T-helper 2 cell treated with Interferon-gamma antibody and Interleukin-4, amounts not matched to agents 100 ng/mL and 5 ng/mL, for 36 hours (primary cell): ENCODE measurements around the gene KRTAP20-1. TPM values are rescaled to one million over a fixed set of nuclear protein-coding genes. Genes with fewer than 3 reads are reported as not detected.

ENCODE experiments used
- intact Hi-C: fragments of 100-400 bp; cut with micrococcal nuclease; formaldehyde crosslinking; loops from one replicate; pipeline ENCODE4 v1.15.1; 2023
- total RNA-seq: library from RNA; stranded (reverse); gene quantifications from 2 replicates; pipeline ENCODE4 v1.2.3, GENCODE V29; 2022

Gene KRTAP20-1, protein sequence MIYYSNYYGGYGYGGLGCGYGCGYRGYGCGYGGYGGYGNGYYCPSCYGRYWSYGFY
- not detected in 2 replicates for total RNA-seq

DNA sequence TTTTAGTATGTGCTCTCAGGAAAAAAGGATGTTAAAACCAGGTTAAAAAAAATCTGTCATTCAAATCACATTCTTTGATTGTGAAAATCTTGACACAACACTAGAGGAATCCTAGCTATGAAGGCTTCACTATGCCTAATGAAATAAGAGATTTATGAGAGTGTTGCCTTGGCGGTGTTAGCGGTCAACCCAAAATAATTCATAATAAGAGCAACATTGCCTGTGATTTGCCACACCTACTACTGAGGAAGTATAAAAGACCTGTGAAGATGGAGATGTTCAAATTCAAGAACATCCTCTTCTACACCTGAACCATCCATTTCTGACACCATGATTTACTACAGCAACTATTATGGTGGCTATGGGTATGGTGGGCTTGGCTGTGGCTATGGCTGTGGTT is at the start of gene KRTAP20-1:
KRTAP20-1 (plus strand) TSS at position 301 of the 400 bp plus-strand sequence; CDS start at position 331, 30 bp downstream.
- intact Hi-C loops: no loop called here

DNA sequence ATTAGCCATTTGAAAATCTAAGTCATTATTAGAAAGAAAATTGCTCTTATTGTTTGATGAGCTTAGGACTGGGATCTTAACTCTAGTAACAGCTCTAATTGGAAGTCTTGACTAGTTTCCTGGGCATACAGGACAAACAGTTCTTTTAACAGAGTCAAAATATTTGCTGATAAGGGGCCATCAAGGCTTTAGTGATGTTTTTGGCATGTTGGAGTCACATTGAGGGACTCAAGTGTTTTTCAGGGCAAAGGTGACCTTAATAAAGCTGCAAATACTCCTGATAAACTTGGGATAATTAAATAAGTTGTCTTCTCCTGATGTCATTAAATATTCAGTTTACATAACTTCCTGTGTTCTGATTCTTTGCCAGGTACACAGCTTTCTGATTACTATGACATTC is 48.6 kb upstream of the KRTAP20-1 start:
- intact Hi-C loops: no loop called here

DNA sequence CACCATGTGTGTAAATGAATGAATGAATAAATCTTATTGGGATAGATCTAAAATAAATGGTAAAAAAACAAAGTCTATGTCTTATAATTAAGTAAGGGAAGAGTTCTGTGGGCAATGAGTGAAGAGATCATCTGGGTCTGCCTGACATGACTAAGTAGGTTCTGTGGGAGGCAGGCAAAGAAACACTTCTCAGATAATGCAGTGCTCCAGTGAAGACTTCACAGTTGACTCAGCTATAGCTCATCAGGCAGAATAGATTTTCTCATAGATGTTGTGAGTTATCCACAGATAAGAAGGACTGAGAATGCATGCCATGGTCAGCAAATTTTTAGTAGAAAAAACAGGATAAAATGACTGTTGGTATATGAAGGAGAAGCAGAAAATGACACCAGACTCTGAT is 38.5 kb upstream of the KRTAP20-1 start:
- intact Hi-C loops: no loop called here

DNA sequence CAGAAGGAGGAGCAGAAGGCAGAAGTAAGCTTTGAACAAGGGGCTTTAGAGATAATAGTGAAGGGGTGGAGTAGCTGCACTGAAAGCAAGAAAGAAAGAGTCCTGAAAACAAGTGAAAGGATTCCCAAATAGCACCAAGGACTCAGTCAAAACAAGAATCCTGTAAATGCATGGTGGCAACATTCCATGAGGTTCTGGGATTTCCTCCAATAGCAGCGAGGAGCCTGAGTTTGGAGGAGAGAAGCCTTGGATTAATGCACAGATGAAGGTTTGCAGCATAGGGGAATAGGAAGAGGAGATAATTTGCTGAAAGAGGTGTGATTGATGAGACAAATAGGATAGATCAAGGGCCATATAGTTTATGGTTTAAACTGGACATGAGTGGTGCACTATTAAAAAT is 36.9 kb upstream of the KRTAP20-1 start:
- intact Hi-C loops: no loop called here

DNA sequence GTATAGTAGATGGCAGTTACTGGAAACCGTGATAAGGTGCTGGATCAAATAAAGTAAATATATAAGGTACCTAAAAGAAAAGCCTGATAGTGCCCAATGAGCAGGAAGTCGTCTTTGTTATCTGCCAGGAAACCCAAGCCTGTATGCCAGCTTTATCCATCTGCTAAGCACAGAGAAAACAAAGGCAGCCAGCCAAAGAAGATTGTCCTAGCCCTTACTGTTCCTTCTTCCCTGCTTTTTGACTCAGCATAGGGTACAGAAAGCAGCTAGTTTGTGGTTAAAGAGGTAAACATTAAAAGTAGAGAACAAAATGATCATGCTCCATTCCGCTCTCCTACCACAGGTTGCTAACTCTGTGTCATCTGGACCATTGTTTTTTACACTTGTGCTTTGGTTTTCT is 36.1 kb upstream of the KRTAP20-1 start:
- intact Hi-C loops: no loop called here

DNA sequence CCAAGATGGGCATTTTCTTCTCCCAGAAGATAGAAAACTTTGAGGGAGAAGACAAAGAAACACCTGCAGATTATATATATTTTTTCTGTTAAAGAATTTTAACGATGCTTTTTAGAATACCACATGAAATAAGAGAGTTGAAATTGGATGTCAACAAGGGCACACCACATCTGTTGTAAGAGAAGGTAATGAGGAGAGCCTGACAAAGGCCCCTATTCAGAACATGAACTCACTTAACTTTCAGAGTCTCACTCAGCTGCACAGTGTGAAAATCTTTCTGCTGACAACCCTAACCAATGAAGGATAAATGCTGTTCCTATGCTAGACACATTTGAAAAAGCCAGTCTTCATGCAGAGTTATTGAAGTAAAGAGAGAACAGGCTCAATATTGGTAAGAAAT is 33.4 kb upstream of the KRTAP20-1 start:
- intact Hi-C loops: no loop called here

DNA sequence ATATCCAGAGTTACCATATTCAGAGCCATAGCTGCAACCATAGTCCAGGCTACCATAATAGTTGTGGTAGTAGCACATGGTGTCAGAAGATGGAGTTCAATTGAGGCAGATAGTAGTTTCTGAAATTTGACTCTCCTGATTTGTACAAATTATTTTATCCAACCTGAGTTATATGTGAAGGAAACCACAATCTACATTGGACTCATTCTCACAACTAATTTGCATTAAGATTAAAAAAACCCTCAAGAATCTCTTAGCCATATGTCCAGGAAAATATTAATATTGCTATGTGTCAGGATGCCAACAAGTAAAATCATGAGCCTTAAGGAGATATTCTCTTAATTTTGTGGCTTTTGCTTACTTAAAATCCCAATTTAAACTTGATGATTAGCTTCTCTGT is 25.9 kb upstream of the KRTAP20-1 start, which contains the start of gene KRTAP22-2:
KRTAP22-2 (minus strand) TSS at position 101 of the 400 bp plus-strand sequence.
- intact Hi-C loops: no loop called here

DNA sequence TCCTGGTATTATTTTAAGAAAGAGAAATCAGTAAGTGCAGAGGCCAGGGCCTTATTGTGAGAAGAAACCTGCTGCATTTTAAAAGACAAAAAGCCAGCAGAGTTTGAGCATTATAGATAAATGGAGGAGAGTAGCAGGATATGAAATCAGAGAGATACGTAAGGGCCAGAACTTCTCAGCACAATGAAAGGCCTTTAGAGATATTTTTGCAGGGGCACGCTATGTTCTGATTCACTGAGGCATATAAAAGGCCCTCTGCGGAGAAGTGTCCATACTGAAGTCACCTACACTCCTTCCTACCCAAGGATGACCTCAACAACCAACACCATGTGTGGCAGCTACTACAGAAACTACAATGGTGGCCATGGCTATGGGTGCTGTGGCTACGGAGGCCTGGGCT is 24.1 kb upstream of the KRTAP20-1 start, which contains the start of gene KRTAP6-3:
KRTAP6-3 (plus strand) TSS at position 301 of the 400 bp plus-strand sequence; CDS start at position 307, 6 bp downstream.
- intact Hi-C loops: no loop called here

DNA sequence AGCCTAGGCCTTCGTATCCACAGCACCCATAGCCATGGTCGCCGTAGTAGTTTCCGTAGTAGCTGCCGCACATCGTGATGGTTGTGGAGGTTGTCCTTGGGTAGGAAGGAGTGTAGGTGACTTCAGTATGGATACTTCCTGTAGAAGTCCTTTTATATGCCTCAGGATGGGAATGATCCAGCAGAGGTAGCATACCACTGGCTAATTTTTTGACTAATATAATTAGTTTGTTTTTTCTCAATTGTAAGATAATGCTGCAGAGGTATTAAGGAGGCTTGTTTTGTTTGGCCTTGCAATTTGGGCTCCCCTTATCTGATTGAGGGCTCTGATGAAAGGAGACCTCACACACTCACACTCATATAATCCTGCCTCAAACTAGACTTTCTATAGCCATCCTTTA is 17.4 kb upstream of the KRTAP20-1 start, which contains the start of gene KRTAP6-2:
KRTAP6-2 (minus strand) TSS at position 101 of the 400 bp plus-strand sequence; CDS start at position 73, 28 bp downstream.
- intact Hi-C loops: no loop called here

DNA sequence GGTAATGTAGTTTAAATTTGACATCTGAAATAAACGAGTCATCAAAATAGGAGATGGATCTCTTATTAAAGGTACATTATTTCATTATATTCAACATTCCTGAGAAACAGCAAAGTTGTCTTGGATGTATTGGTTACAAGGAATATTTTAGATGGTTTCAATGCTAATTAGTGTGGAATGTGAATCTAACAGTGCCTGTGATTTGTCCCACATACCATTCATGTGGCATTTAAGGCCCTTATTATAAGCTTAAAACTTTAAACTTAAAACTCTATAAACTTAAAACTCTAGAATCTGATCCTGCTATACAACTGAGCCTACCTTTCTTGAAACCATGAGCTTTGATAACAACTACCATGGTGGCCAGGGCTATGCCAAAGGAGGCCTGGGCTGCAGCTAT is 15.4 kb upstream of the KRTAP20-1 start, which contains the start of gene KRTAP22-1:
KRTAP22-1 (plus strand) TSS at position 301 of the 400 bp plus-strand sequence.
- intact Hi-C loops: no loop called here

DNA sequence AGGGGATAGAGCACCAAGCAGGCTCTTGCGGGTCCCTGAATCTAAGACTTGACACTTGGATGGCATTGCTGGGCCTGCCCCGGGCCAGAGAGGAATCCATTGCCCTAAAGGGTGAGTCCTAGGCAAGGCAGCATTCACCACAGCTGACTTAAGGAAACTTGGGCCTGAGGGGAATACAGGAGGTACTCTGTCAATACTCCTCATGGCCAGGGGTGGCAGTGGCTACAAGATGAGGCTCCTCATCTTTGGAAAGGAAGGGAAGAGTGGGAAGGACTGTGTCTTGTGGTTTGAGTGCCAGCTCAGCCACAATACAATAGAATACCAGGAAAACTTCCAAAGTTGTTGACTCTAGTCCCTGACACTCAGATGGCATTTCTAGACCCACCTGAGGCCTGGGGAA is 10.3 kb upstream of the KRTAP20-1 start:
- intact Hi-C loops: no loop called here

DNA sequence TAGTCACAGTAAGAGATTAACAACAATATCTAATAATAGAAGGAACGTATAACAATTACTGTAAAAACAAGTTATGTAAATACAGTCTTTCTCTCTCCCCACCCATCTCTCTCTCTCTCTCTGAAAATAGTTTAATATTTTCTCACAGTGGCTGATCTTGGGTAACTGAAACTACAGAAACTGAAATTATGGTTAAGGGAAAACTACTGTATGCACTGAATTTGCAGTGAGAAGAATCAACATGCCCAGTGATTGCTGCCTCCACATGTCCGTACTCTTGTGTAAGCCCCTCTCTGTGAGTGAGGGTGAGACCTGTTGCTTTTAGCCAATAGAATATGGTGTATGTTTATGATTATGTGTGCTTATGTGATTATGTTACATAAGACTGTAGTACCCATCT is 4.1 kb upstream of the KRTAP20-1 start:
- intact Hi-C loops: no loop called here

DNA sequence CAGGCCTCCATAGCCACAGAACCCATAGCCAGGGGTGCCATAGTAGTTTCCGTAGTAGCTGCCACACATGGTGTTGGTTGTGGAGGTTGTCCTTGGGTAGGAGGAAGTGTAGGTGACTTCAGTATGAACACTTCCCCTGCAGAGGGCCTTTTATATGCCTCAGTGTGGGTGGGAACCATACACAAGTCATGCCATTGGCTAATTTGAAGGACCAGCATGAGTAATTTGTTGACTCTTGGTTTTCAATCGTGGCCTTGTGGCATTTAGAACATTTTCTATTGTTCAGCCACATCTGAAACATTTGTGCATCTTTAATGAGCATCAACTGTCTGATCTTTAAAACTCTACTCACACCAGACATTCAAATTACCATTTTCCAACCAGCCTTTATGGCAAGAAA is 2.4 kb upstream of the KRTAP20-1 start, which contains the start of gene KRTAP6-1:
KRTAP6-1 (minus strand) TSS at position 95 of the 400 bp plus-strand sequence; CDS start at position 69, 26 bp downstream.
- intact Hi-C loops: no loop called here

DNA sequence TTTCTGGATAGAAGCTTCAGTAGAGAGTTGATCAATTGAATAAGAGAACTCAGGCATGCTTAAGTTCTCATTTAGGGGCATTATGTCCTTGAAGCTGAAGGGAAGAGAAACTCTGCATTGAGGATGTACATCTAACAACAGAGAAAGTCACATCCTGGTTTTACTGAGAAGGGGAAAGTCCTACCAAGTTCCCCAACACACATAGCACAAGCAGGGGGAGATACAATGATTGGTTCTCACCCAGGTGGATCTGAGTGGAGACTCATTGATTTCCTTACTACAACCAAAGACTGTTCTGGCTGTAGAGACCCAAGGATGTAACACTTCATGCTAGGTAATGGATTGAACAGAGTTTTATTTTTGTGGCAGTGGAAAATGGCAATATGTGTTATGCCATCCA is 1.0 kb upstream of the KRTAP20-1 start:
- intact Hi-C loops: no loop called here

DNA sequence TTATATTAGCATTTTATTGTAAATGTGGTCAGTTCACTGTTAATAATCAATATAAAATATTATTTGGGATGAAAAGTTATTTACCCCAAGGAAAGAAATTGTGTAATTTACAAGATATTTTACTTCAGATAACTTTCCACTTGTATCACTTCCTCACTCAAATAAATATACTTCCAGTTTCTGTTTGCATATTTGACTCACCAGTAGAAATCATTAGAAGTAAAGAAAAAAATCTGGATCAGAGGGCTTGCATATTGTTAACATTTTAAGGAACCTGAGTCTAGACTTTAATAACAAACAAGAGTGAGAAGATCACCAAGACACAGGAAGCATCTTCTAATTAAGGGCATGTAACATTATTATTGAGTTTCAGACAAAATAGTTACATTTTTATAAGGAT is 3.9 kb downstream of the KRTAP20-1 start:
- intact Hi-C loops: no loop called here

DNA sequence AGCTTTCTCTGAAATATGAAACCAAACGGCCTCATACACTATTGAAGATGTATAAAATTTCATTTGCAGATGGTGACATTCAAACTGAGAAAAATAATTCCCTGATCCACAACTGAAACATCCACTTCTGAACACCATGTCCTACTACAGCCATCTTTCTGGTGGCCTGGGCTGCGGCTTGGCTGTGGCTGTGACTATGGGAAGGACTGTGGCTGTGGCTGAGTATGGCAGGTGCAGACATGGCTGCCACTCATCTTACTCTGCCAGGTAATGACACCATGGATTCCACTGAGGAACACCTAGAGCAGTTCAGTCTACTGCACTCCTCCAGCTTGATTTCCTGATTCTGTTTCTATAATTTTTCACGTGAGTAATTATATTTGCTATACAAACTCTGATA is 4.3 kb downstream of the KRTAP20-1 start, which contains the start of gene KRTAP20-4:
KRTAP20-4 (plus strand) TSS at position 106 of the 400 bp plus-strand sequence.
- intact Hi-C loops: no loop called here

DNA sequence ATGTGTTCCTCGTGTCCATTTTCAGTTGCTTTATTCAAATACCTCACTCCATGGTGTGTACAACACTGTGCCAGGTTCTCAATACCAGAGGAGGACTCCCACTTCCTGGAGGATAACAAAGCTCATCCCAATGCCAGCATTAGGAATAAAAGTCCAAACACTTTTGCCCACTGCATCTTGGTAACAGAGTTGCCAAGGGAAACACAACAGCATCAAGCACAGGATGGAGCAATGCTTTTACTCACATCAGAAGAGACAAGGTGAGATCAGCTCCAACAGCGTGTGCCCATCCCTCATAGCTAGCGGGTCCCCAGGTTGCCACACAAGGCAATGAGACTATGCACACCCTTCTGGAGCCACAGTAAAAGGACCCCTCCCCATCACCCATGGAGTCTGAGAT is 7.1 kb downstream of the KRTAP20-1 start:
- intact Hi-C loops: no loop called here

DNA sequence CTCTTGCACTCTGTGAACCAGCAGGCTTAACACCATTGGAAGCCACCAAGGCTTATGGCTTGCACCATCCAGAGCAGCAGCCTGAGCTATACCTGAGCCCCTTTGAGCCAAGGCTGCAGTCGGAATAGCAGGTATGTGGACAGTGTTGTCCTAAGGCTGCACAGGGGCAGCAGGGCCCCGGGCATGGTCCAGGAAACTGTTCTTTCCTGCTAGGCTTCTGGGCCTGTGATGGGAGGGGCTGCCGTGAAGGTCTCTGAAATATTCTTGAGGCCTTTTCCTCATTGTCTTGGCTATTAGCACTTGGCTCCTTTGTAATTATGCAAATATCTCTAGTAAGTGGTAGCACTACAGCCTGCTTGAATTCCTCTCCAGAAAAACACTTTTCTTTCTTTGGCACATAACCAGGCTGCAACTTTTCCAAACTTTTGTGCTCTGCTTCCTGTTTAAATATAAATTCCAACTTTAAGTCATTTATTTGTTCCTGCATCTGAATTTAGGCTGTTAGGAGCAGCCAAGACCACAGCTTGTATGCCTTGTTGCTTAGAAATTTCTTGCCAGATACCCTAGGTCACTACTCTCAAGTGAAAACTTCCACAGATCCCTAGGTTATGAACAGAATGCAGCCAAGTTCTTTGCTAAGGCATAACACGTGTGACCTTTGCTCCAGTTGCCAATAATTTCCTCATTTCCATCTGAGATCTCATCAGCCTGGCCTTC is 9.4 kb downstream of the KRTAP20-1 start:
- intact Hi-C loops: no loop called here

DNA sequence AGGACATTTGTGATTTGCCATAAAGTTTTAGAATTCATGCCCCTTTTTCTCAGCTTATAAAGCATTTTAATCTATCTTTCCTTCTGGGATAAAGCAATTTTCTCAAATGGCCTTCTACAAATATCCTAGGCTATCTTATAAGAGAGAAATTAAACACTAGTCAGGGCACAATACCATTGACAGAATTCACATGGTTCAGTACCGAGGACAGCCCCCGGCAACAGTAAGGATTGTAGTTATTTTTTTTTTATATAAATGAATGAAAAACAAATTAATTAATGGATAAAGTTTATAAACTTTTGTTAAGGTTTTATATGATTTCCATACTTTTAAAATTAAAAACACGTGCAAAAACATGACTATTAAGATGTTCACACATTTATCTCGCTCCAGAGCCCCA is 11.9 kb downstream of the KRTAP20-1 start:
- intact Hi-C loops: no loop called here

DNA sequence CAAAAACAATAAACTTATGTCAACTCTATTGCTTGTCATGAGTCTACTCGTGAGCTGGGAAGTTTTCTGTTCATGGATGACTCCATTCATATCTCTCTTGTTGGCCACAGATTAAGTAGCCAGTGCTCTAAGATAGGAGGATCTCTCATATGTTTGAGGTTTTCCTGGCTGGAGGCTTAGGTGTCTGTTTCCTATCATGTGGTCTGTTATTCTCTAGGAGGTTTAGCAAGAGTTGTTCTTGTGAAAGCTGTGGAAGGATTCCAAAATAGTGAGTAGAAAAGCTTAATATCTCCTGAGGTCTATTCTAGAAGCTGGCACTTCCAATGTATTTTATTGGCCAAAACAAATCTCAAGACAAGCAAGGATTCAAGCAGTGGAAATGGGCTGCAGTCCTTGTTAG is 13.0 kb downstream of the KRTAP20-1 start:
- intact Hi-C loops: no loop called here

DNA sequence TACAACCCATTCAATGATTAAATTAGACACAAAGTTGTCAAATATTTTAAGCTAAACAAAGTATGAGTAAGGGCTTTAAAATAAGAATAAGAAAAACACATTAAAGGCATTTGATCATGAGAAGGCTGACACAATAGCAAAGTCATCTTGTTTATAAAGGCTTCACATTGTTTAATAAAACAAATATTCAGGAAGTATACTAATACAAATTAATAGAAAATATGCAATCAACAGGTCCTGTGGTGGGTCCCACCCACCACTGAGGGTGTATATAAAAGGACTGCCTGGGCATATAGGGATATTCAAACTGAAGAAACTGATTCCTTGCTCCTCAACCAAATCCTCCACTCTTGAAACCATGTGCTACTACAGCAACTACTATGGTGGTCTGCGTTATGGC is 18.7 kb downstream of the KRTAP20-1 start, which contains the start of gene KRTAP20-2:
KRTAP20-2 (plus strand) TSS at position 301 of the 400 bp plus-strand sequence; CDS start at position 359, 58 bp downstream.
- intact Hi-C loops: no loop called here

DNA sequence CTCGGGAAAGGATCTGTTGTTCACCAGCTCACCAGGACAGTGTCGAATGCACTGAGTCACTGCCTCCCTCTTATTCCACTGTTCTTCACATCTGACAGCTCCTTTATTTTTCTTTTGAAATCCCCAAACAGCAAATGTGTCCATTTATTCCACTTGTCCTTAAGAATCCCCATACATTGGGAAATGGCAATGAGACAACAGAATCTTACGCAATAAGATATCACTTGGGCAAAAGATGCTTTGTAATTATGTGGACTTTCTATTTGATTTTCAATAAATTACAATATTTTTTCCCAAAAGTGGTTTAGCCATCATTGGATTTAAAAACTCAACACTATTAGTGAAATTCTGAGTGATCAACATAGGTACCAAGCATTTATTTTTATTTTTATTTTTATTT is 22.5 kb downstream of the KRTAP20-1 start:
- intact Hi-C loops: no loop called here

DNA sequence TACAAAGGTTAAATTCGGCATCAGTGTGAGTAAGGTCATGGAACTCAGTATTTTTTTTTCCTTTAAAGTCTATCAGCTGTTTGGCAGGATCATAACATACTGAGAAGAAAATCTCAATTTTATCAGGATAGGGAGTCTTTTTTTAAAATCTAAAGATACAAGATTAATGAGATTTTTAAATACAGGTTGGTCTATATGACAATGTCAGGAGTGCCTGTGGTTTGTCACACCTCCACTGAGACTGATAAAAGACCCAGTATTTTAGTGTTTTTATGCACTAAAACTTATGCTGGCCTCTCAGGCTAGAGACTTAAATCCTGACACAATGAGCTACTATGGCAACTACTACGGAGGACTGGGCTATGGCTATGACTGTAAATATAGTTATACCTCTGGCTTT is 26.3 kb downstream of the KRTAP20-1 start, which contains the start of gene KRTAP20-3:
KRTAP20-3 (plus strand) TSS at position 301 of the 400 bp plus-strand sequence.
- intact Hi-C loops: no loop called here
